Stimulated activated CD8-positive, alpha-beta memory T cell treated with anti-CD3 and anti-CD28 coated beads, Interleukin-2, amount 100 ng/mL, for 48 hours (primary cell): ENCODE measurements around the gene NR3C1.

Experiments
- DNase-seq, 2 donors: peaks; one replicate each; pipeline ENCODE4 v3.0.0-alpha.2; 2020; ENCODE audit warnings: low read depth in 2 of 2

Gene NR3C1

GRCh38 chr5:143426437-143426991 lies 23.0 kb upstream of the NR3C1 start:
- DNase-seq: no peak

- no peak for DNase-seq
These were observed 22.3 kb upstream of the NR3C1 start for GRCh38 chr5:143425835-143426234.

DNA sequence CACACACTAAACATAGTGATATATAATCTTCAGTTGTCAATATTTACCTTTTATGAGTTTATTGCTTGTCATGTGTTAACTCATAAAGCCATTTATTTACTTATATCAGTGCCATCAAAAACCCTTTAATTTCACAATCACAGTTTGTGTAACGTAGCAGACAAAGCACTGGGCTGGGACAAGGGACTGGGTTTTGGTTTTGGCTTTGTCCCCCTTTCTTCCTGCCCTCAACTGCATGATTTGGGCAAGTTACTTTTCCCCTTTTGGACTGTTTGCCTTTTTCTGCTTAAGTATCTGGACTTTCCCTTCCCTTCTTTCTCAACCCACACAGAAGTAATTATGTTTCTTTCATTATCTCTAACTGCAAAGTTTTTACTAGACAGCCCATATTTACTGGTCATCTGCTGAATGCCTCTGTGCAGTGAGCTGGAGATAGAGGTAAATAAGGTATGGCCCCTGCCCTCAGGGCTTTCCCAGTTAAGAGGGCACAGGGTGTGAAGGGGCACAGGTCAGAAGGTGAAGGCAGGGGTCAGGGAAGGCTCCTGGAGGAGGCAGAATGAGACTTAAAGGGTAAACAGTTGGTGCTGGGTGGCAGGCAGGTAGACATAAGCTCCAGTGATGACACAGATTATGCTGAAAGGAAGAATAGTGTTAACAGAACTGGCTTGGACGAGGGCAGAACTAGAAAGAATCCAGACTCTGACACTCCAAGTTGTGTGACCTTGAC lies 14.8 kb upstream of the NR3C1 start:
- no peak for DNase-seq

DNA sequence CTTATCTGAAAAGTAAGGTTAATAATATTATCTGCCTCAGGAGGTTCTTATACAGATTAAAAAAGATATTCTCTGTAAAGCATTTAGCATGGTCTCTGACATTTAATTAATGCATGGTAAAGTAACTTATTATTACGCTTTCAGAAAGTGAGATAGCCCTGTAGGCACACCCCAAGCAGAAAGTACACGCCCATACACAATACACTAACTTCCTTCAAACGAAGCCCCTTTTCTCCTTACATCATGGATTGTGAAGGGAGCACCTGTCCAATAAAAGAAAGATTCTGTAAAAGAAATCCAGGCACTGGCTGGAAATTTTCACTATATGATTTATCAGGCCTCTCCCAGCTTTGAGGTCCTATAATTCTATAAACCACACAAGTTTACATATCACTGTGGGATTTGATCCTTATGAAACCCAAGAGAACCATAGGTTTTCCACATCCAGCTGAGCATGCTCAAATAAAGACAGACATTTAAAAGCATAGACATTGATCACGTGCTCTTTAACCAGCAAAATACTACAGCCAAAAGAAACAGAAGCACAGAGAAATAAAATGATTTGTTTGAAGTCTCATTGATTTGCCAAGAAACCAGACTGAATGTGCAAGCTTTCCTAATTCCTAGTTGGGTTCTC lies 14.1 kb upstream of the NR3C1 start:
- DNase-seq: no peak

GRCh38 chr5:143416411-143416810 lies 12.9 kb upstream of the NR3C1 start:
- DNase-seq: no peak

GRCh38 chr5:143413958-143414669 lies 10.6 kb upstream of the NR3C1 start:
- DNase-seq: no peak

- DNase-seq: no peak
These were observed 9.3 kb upstream of the NR3C1 start for GRCh38 chr5:143412661-143413342.

DNA sequence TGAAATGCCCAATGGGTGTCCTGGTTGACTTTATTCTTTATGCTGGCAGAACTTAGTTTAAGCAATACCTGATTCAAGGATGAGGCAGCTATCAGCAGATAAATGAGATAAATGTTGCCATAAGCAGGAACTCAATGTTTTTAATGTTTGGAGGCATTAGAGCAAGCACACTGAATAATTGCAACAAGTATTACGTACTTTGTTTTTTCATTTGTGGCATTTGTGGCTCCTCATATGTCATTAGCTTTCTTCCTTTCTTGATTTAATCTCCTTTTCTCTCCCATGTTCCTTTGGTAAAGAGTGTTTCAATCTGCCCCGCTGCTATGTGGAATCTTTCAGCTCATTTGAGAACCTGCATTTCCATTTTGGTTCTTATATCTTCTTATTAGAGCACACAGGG lies 6.4 kb upstream of the NR3C1 start:
- no peak for DNase-seq

- DNase-seq: no peak
These were observed 2.9 kb upstream of the NR3C1 start for GRCh38 chr5:143406408-143406807.

- DNase-seq: no peak
These were observed 2.3 kb upstream of the NR3C1 start for GRCh38 chr5:143405849-143406098.

DNA sequence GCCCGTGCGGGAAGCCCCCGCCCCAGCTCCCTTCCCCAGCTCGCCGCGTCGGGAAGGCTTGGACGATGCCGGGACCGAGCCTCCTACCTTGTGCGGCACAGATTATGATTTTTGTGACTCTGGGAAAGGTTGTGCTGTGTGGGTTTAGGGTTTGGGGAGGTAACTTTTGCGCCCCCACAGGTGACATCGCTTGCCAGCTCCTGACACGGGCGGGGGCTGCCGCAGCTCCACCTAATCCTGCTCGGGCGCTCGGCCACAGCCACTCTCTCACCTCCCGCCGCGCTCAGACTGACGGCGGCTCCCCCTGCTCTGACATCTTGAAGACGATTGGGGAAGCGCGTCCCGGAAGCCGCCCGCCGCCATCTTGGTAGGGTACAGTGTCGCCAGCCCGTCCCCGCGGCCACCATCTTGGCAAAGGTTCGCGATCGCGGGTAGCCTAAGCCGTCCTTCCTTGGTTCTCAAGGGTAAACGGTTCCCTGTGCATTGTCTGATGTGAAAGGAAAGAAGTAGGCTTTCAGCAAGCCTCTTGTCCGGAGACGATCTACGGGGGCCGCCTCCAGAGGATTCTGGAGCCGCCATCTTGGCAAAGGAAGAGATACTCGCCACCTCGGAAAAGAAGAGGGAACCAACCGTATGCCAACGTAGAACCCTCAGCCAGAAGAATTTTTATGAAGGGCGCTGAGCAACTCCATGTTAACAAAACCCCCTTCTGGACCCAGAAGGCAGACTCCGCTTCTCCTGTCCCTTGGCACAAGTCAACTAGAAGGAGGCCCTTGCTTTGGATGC lies 1.8 kb upstream of the NR3C1 start:
- DNase-seq: peak; percentile 76 to 79

DNA sequence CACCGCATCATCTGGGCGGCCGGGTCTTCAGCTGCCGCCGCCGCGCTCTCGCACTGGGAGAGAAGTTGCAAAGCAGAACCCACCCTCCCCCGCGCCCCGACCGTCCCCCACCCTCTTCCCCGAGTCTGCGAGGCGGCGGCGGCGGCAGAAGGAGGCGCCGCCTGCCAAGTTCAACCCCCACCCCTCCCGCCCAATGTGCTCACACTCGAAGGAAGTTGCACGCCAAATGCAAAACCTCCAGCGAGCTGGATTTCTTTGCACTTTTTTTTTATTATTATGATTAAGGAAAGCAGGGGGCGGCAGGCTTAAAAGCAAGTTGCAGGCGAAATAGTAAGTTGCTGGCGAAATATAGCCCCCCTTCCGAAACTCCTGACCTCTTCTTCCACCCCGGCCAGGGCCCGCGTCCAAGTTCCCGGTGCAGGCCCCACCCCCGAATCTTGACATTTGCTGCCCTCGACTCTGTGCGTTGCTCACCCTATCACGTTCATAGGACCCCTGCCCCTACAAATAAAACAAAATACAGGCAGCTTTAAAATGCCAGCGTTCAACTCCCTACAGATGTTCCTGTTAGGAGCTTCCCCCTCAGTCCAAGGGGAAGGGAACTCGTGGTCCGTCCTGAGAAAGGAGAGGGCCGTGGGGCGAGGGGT lies 1.1 kb upstream of the NR3C1 start:
- peak; percentile 45 to 56 for DNase-seq

GRCh38 chr5:143403334-143403592 lies 223 bp downstream of the NR3C1 start:
- DNase-seq: no peak

DNA sequence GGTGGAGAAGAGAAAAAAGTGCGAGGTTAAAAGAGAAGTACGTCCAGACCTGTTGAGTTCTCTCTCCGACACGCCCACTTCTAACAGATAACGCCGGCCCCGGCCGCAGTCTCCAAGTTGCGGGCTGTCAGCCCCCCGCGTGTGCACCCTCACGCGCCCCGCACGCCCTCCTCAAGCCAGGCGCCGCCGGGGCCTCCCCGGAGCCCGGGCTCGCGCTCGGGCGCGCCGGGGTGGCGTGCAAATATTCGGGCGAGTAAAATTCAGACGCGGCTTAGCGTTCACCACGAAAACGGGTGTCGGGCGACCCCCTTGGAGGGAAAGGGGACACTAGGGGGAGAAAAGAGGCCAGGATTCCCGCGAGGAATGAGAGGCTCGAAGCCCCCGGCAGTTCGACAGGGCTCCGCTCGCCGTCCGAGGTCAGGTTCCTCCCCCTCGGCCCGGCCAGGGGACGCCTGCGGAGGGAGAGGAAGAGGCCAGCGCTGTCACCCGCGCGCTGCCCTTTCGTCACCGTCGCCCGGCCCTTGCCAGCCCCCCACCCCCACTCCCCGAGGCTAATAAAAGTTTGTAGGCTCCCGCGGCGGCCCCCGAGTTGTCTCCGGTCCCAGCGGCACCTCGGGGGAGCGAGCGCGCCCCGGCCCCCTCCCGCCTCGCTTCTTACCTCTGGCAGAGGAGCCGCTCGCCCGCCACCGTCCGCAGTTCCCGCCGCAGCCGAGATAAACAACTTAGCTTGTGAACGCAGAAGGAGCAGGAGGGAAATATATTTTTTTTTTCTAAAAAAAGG lies 743 bp downstream of the NR3C1 start:
- peak; percentile 23 to 40 for DNase-seq

DNA sequence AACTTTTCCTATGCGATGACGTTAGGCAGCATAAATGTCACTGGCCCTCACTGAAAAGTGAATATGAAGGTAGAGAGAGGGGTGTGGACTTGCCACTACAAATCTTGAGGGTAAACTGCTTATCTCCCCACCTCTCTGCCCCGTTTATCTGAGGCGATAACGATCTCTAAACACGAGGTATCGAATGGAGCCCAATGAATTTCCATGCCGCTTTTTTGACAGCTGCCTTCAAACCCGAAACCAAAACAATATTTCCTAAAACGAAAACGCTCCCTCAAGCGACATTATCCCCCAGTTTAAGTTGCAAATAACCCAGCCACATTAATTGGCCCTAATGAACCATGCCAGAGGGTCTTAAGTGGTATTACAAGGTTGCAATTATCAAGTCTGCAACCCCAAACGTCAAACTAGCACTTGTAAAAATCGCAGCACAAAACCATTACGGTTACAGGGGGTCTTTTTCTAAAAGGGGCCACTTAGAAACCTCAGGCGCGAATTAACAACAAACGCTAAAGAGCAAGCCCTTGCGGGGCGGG lies 1.4 kb downstream of the NR3C1 start:
- no peak for DNase-seq

- DNase-seq: no peak
These were observed 2.1 kb downstream of the NR3C1 start for GRCh38 chr5:143401227-143402016.

- DNase-seq: no peak
These were observed 2.8 kb downstream of the NR3C1 start for GRCh38 chr5:143400541-143401226.

DNA sequence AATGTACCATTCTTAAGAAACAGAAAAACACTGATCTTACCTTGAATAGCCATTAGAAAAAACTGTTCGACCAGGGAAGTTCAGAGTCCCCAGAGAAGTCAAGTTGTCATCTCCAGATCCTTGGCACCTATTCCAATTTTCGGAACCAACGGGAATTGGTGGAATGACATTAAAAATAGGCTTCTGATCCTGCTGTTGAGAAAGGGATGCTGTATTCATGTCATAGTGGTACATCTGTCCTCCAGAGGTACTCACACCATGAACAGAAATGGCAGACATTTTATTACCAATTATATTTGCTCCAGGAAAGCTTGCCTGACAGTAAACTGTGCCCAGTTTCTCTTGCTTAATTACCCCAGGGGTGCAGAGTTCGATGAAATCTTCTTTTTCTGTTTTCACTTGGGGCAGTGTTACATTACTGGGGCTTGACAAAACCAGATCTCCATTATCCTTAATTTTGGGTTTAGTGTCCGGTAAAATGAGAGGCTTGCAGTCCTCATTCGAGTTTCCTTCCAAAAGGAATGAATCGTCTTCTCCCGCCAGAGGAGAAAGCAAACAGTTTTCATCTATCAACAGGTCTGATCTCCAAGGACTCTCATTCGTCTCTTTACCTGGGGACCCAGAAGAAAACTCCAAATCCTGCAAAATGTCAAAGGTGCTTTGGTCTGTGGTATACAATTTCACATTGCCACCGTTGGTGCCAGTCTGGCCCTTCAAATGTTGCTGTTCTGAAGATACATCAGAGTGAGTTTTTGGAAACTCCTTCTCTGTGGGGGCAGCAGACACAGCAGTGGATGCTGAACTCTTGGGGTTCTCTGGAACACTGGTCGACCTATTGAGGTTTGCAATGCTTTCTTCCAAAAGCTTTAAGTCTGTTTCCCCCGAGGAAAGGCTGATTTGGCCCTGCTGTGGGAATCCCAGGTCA lies 3.6 kb downstream of the NR3C1 start:
- DNase-seq: no peak
